HG03039 (cell line): ENCODE measurements around the gene LMNTD2.

Source experiments
- ATAC-seq: cut with Tn5 transposase; IDR thresholded peaks from one replicate; pipeline ENCODE4 v1.9.1; 2021; ENCODE audit warnings: mild to moderate bottlenecking, moderate library complexity; ENCODE audit not compliant: unreplicated experiment

Gene LMNTD2, protein sequence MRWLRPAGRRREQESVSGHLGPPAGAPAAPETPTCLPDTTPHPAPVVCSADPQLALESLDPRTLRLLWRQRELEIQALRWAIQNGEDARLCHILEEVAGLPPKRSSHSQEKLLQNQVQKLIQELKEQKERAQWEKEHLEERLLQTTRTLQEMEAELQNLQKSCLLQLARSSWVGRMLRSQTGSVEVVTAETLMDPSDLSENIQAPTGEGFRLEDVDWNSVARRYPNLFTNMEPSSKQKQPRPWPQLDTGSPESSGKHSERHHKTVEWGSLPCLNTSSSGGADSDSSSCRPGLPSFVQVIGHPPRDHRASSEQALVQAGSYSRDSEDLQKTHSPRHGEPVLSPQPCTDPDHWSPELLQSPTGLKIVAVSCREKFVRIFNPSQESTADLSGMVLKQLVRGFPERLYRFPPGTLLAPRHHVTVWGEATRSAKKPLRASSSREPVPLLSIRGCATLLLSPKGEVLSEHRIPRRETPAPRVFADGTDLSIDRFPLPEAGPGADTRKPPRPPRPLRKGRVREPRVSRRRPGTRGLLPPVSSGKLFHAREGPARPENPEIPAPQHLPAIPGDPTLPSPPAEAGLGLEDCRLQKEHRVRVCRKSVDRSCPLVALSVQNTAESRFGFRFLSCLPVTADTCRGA

DNA sequence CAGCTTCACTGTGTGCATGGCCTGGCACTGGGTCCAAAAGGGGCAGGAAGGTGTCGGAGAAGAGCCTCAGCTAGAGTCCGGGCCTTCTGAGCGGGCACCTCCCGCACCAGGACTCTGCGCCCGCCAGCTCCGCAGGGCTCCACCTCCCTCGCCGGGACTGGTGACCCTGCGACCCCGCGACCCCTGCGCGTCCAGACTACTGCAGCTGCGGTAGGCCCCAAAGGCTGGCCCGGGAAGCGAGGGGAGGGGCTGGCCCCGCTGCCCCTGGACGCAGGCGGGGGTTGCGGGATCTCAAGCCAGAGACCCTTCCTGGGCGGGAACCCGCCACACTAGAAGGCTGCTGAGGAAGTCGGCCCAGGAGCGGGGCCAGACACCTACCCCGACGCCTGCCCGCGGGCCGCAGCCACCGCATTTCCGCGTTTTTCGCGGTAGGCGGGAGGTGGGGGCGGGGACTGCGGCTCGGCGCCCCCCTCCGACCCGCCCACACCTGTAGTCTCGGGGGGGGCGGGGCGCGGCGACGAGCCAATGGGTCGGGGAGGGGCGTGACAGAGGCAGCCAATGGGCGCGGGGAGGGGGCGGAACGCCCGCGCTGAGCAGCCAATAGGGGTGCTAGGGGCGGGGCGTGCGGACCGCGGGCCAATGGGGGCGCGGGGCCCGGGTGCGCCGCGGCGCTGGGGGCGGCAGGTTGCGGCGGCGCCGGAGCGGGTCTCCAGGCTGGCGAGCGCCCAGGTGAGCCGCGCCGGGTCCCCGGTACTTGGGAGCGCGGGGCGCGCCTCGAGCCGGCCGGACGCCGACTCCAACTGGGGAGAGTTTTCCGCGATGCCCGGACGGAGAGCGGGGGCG is at the start of gene LMNTD2, which contains the start of gene RASSF7:
LMNTD2 (minus strand) TSS at position 434 of the 843 bp plus-strand sequence; CDS start at position 412, 22 bp downstream.
RASSF7 (plus strand) TSS at position 666 of the 843 bp plus-strand sequence. CDS start 799 bp downstream, outside the sequence.
- peak; percentile 68 for ATAC-seq

- ATAC-seq: no peak
These were observed 48.8 kb upstream of the LMNTD2 start for GRCh38 chr11:609341-609811.

DNA sequence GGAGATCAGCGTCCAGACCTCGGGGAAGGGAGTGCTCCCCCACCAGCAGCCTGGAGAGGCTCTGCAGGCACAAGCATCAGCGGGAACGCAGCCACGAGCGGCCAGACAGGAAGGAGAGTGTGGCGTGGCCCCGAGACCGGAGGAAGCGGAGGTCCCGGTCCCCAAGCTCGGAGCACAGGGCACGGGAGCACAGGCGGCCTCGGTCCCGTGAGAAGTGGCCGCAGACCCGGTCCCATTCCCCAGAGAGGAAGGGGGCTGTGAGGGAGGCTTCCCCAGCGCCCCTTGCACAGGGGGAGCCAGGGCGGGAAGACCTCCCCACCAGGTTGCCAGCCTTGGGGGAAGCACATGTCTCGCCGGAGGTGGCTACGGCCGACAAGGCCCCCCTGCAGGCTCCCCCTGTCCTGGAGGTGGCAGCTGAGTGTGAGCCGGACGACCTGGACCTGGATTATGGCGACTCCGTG is 48.3 kb upstream of the LMNTD2 start:
- ATAC-seq: no peak

- ATAC-seq: no peak
These were observed 47.6 kb upstream of the LMNTD2 start for GRCh38 chr11:607971-608659.

GRCh38 chr11:607020-607780 is 46.7 kb upstream of the LMNTD2 start:
- ATAC-seq: no peak

GRCh38 chr11:606245-606644 is 45.7 kb upstream of the LMNTD2 start:
- ATAC-seq: no peak

DNA sequence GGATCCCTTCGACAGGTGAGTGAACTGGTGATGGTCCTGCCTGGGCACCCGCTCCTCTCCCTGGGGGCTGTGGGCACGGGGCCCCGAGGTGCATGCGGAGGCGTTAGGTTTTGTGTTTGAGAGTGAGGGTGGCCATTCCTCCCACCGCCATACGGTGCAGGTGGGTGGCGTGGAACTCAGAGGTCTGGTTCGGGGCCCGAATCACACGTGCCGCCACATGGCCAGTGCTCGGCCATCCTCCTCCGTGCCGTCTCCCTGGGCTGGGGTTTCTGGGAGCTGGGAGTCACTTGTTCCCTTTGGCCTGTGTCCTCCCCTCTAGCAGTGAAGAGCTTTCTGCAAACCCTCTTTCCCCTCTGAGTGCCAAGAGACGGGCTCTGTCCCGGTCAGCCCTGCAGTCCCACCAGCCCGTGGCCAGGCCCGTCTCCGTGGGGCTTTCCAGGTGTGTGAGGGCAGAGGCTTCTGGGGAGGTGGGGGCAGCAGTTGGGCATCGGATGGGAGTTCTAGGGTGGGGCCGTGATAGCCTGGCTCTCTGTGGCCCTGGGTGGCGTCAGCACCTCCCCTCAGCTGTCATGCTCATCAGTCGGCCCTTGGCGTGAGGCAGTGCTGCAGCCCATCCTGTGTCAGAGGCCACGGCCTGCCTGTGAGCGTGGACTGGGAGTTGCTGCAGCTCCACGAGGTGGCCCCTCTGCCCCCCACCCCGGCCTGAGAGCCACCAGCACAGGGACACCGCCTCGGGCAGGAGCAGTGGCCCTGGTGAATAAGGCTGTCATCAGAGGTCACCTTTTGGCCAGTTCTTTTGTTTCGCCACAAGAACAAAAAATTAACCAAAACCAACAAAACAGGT is 45.0 kb upstream of the LMNTD2 start:
- ATAC-seq: no peak

- no peak for ATAC-seq
These were observed 42.6 kb upstream of the LMNTD2 start for GRCh38 chr11:603154-603553.

- ATAC-seq: no peak
These were observed 41.2 kb upstream of the LMNTD2 start for GRCh38 chr11:601573-602245.

DNA sequence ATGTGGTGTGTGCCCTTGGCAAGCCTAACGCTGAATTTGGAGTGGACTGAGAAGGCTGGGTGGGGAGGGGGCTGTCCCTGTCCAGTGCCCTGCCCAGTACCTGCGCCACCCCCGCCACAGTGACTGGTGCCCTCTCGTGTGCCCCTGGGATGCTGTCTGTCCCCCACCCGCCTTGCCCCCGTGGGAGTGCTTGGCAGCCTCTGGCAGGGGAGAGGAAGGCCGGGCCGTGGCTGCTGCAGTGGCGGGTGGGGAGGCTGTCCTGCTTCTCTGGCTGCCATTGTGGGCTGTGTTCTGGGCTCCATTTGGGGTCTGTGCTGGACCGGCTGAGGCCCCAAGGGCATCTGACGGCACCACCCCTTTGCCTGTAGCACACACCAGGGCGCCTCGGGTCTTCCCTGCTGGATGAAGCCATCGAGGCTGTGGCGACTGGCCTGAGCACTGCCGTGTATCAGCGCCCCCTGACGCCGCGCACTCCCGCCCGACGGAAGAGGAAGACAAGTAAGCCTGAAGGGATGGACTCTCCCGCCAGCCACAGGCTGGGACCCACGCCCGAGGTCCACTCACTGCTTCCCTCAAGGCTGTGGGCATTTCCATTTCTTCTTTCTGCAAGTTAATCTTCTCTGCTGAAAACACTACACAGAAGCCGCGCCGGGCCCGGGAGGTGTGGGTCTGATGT is 37.6 kb upstream of the LMNTD2 start:
- ATAC-seq: no peak

DNA sequence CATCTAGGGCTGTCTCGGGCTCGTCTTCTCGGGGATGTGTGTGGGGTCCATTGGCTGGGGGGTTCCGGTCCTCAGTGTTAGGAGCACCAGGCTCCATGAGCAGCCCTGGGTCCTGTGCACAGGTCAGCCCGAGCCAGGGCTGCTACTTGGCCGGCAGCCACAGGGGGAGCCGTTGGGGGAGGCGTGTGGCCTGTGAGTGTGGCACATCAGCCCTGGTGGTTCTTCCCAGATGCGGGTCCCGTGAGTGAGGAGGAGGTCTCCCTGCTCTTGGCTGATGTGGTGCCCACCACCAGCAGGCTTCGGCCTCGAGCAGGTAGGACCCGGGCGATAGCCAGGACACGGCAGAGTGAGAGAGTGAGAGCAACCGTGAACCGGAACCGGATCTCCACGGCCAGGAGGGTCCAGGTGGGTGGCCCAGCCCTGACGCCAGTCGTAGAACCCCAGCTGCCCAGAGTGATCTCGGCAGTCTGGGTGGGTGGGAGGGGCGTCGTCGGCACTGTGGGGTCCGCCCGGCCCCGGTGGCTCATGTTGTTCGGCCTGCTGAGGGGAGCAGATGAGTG is 36.7 kb upstream of the LMNTD2 start:
- no peak for ATAC-seq

GRCh38 chr11:596374-596773 is 35.8 kb upstream of the LMNTD2 start:
- ATAC-seq: no peak

DNA sequence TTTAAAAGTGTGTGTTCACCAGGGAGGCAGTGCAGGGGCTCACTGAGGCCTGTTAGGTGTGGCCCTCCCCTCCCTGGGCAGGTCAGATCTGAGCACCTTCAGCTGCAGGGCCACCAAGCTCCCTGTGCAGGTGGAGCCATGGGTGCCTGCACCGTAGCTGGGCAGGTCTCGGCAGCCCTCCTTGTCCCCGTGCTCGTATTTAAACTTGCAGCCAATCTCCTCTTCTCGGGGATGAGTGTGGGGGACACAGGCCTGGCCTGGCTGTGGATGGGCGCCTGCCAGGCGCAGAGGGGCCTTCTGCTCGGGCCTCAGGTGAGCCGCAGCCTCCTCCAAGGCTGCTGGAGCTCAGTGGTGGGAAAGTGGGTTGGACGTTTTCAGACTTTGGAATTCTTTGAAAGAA is 34.9 kb upstream of the LMNTD2 start:
- ATAC-seq: no peak

DNA sequence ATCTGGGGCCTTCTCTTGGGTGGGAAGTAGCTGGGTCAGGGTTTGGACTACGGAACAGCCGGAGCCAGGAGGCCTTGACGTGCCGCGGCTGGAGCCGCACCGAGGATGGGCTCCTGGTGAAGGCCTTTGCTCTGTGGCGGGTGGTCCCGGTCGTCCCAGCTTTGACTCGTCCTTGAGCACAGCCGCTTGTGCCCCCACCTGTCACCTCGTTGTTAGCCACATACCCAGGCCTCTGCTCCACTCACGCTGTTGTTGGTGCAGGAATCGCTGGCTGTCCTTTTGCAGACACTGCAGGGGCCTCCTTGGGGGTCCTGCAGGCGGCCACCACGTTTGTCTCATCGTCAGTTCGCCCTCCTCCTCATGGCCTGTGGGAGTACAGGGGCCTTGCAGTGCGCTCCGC is 32.8 kb upstream of the LMNTD2 start:
- no peak for ATAC-seq

GRCh38 chr11:592918-593317 is 32.4 kb upstream of the LMNTD2 start:
- ATAC-seq: no peak

DNA sequence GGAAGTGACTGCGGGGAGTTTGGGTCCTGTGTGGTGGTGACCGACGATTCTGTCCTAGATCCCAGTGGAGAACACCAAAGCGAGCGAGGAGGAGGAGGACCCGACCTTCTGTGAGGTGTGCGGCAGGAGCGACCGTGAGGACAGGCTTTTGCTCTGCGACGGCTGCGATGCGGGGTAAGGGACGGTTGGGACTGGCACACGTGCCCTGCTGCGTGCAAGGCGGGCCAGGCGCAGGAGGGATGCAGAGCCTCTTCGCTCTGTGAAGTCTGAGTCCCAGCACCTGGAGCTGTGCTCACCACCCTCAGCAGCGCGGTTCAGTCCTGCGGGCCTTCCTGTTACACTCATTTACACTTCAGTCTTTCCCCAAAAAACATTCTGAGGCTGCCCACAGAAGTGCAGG is 32.0 kb upstream of the LMNTD2 start:
- no peak for ATAC-seq

DNA sequence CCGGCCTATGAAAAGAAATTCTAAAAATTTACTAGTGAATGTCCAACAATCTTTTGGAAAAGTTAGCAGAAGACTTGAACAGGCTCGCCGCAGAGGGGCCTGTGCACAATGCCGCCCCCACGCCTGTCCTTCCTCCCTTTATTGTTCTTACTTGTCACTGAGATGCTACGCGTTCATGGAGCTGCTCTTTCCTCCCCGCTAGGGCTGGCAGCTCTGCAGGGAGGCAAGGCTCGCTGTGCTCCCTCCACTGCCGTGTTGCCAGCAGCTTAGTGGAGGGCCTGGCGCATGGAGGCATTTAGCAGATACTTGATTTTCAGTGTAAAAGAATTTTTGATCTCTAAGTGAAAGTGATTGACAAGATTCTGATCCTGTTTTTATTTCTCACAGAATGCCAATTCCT is 30.5 kb upstream of the LMNTD2 start:
- ATAC-seq: no peak

- no peak for ATAC-seq
These were observed 29.3 kb upstream of the LMNTD2 start for GRCh38 chr11:589798-590197.
